Measurements from ENCODE around the gene ELAVL2. TPM values are rescaled to one million over a fixed set of nuclear protein-coding genes. Genes with fewer than 3 reads are reported as not detected.

ELAVL2 gene
- total RNA-seq, 2 experiments from 2014 or later, result not detected

GRCh38 chr9:23777328-23777727 is 48.7 kb downstream of the ELAVL2 start:
- no peak overlapping the region for H3K4me3 Mint-ChIP-seq
- Histone ChIP-seq H3K4me1 (ENCODE audit: insufficient read depth, low read length) (no peaks in the 10 kb centered on the region), H3K27me3 (ENCODE audit: control insufficient read depth in 1 of 2, insufficient read depth in 2 of 2, low read length in 2 of 2) (no peaks in the 10 kb centered on the region), H3K36me3 (ENCODE audit: insufficient read depth, low read length) (no peaks in the 10 kb centered on the region), H3K9me3 (ENCODE audit: control insufficient read depth in 1 of 2, insufficient read depth in 1 of 2, low read length in 2 of 2) (peaks cover 0 to 10% of the 10 kb centered on the region in 2 experiments), H3K4me3 (ENCODE audit: low read length) (no peak overlapping the region), H3K27ac (ENCODE audit: low read depth in 1 of 2, low read length in 2 of 2) (no peak overlapping the region)
- no peaks in the 10 kb centered on the region for H3K27me3 Mint-ChIP-seq
- CTCF ChIA-PET, result no interaction called here
- intact Hi-C loops (cut with DNase I, micrococcal nuclease), result no loop called here
- no peaks in the 10 kb centered on the region for H3K36me3 Mint-ChIP-seq (ENCODE audit: low read depth)
- peaks cover 12% of the 10 kb centered on the region for H3K9me3 Mint-ChIP-seq
- DNase-seq (no peak), ATAC-seq (ENCODE audit: poor library complexity) (no peak)
- H3K27ac Mint-ChIP-seq, result no peak overlapping the region
- POLR2A ChIA-PET, result no interaction called here
- no peak for TF ChIP-seq CTCF (IDR thresholded peaks at IDR 0.05)
- no peaks in the 10 kb centered on the region for H3K4me1 Mint-ChIP-seq (ENCODE audit: low read depth)

- Mint-ChIP-seq H3K36me3 (ENCODE audit: low read depth) (no peaks in the 10 kb centered on the region), H3K27ac (no peak overlapping the region), H3K4me1 (ENCODE audit: low read depth) (no peaks in the 10 kb centered on the region), H3K4me3 (no peak overlapping the region), H3K27me3 (no peaks in the 10 kb centered on the region), H3K9me3 (peaks cover 13% of the 10 kb centered on the region)
- intact Hi-C loops (cut with DNase I, micrococcal nuclease), result no loop called here
- ChIA-PET CTCF (no interaction called here), POLR2A (no interaction called here)
- ATAC-seq (ENCODE audit: poor library complexity) (no peak), DNase-seq (peak in 1 of 14 experiments; percentile 2)
- peaks cover 0 to 5% of the 10 kb centered on the region in 2 experiments for H3K9me3 ChIP-seq (ENCODE audit: control insufficient read depth in 1 of 2, insufficient read depth in 1 of 2, low read length in 2 of 2)
- TF ChIP-seq CTCF (IDR thresholded peaks at IDR 0.05), result no peak
- H3K4me3 ChIP-seq (ENCODE audit: low read length), result no peak overlapping the region
- no peak overlapping the region for H3K27ac ChIP-seq (ENCODE audit: low read depth in 1 of 2, low read length in 2 of 2)
- H3K4me1 ChIP-seq (ENCODE audit: insufficient read depth, low read length), result no peaks in the 10 kb centered on the region
- no peaks in the 10 kb centered on the region for H3K36me3 ChIP-seq (ENCODE audit: insufficient read depth, low read length)
- no peaks in the 10 kb centered on the region for H3K27me3 ChIP-seq (ENCODE audit: control insufficient read depth in 1 of 2, insufficient read depth in 2 of 2, low read length in 2 of 2)
Measured at GRCh38 chr9:23775549-23775948, 50.5 kb downstream of the ELAVL2 start.

GRCh38 chr9:23774266-23774665 is 51.8 kb downstream of the ELAVL2 start:
- Histone ChIP-seq H3K27me3 (ENCODE audit: control insufficient read depth in 1 of 2, insufficient read depth in 2 of 2, low read length in 2 of 2) (no peaks in the 10 kb centered on the region), H3K36me3 (ENCODE audit: insufficient read depth, low read length) (no peaks in the 10 kb centered on the region), H3K27ac (ENCODE audit: low read depth in 1 of 2, low read length in 2 of 2) (no peak overlapping the region), H3K9me3 (ENCODE audit: control insufficient read depth in 1 of 2, insufficient read depth in 1 of 2, low read length in 2 of 2) (peaks cover 0 to 5% of the 10 kb centered on the region in 2 experiments), H3K4me3 (ENCODE audit: low read length) (no peak overlapping the region), H3K4me1 (ENCODE audit: insufficient read depth, low read length) (no peaks in the 10 kb centered on the region)
- Mint-ChIP-seq H3K27me3 (no peaks in the 10 kb centered on the region), H3K27ac (no peak overlapping the region), H3K36me3 (ENCODE audit: low read depth) (no peaks in the 10 kb centered on the region), H3K4me3 (no peak overlapping the region), H3K4me1 (ENCODE audit: low read depth) (no peaks in the 10 kb centered on the region), H3K9me3 (peaks cover 20% of the 10 kb centered on the region)
- TF ChIP-seq CTCF (IDR thresholded peaks at IDR 0.05), result no peak
- no peak for DNase-seq
- POLR2A ChIA-PET, result no interaction called here
- intact Hi-C loops (cut with DNase I, micrococcal nuclease), result no loop called here
- ATAC-seq (ENCODE audit: poor library complexity), result no peak
- CTCF ChIA-PET, result no interaction called here

All from CD4-positive, alpha-beta T cell (primary cell).